Measurements from ENCODE around the gene SLC27A3. TPM values are rescaled to one million over a fixed set of nuclear protein-coding genes. Genes with fewer than 3 reads are reported as not detected.

Gene SLC27A3
- total and polyA plus RNA-seq, 10 of the 15 experiments (the other 5 are each of a cell fraction or from before 2014, with no cell fraction given): 2.6 to 18.1 (median 8.3) TPM

DNA sequence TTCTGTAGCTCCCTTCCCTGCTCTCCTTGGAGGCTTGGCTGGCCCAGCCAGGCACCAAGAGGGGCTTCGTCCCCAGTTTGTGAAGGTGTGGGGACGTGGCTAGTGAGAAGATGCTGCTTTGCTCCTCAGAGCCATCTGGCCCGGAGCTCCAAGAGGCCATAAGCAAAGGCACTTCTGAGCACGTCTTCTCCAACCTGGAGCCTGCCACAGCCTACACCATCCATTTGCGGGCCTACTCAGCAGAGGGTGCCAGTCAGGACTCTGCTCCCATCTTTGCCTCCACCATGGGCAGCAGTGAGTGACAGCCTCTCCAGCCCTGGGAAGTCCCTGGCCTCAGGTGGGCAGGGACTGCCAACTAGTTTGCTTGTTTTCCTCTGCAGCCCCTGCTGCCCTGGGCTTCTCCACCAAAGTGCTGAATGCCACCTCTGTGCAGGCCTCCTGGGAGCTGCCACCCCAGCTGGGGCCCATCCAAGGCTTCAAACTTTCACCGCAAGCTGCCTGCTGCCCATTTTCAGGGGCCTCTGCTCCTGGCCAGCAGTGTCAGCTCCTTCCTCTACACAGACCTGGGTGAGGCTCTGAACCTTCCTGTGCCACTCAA, 25.9 kb downstream of the SLC27A3 start:
- H3K27ac ChIP-seq (ENCODE audit: control insufficient read depth, insufficient read depth): no peak overlapping the region
- WGBS (ENCODE audit: insufficient coverage, insufficient replicate concordance, low lambda C conversion rate, missing lambda C conversion rate): 94% methylated on average over 6 of the region's 6 CpGs
- FAIRE-seq (no peak), DNase-seq (ENCODE audit: low read depth, low spot score) (no peak), ATAC-seq (no peak)
- no peak overlapping the region for H3K9ac ChIP-seq (ENCODE audit: control insufficient read depth, insufficient read depth, low read length)
- H3K9me3 ChIP-seq (replicated peaks; ENCODE audit: control insufficient read depth, insufficient read depth, low read length): no peaks in the 10 kb centered on the region
- TF ChIP-seq POLR2A (IDR thresholded peaks at IDR 0.05; ENCODE audit: low read depth, low read length) (0 out of 2 replicates have a peak, but pooled peaks have one; percentile 14), CBX5 (IDR thresholded peaks at IDR 0.05; ENCODE audit: low read depth) (no peak), EZH2 (IDR thresholded peaks at IDR 0.05; ENCODE audit: borderline replicate concordance, control insufficient read depth, low read depth, low read length) (no peak), NR2C1 (IDR thresholded peaks at IDR 0.05) (no peak)
- peaks cover 3% of the 10 kb centered on the region; the same call in 1 of the 2 replicates for H3K79me2 ChIP-seq (ENCODE audit: control insufficient read depth, insufficient read depth, low read length)
- in situ Hi-C loops (cut with MboI): no loop called here
- intact Hi-C loops (cut with micrococcal nuclease; ENCODE audit: unreplicated experiment): no loop called here
- no TSS peak for BruUV-seq (replicated peaks)
- H3K36me3 ChIP-seq (ENCODE audit: control insufficient read depth in 2 of 2, insufficient read depth in 2 of 2, low read length in 1 of 2): peaks cover 0 to 5% of the 10 kb centered on the region in 2 experiments; a peak in 2 of 4 replicates
- H3K4me2 ChIP-seq (ENCODE audit: control insufficient read depth, insufficient read depth): no peak overlapping the region
- no peak overlapping the region for H2AFZ ChIP-seq (ENCODE audit: control insufficient read depth, low read depth, low read length)
- no peaks in the 10 kb centered on the region for H4K20me1 ChIP-seq (ENCODE audit: control insufficient read depth, insufficient read depth)
- no peak overlapping the region for H3K4me3 ChIP-seq
- ChIA-PET SMC1A (ENCODE audit: uncharacterized antibody, unreplicated experiment) (interaction anchor here (0.6 to 2.5 kb wide), 5 partner anchors 14 to 186 kb away, joined by 3 to 13 read pairs (median 3); partner anchors contain the start of gene RAB13), CTCF (interaction anchor here (0.9 to 1.7 kb wide), 4 partner anchors 16 to 186 kb away, joined by 3 to 9 read pairs (median 4); partner anchors contain the start of genes RAB13 and SLC39A1), POLR2A (interaction anchor here (1.3 kb wide), 1 partner anchor 176 kb away, joined by 6 read pairs; the partner anchor contains the start of gene JTB), RAD21 (ENCODE audit: unreplicated experiment) (interaction anchor here (0.6 to 1.0 kb wide), 2 partner anchors 121 to 422 kb away, joined by 3 read pairs; no protein-coding TSS in a partner anchor)
- H3K4me1 ChIP-seq (ENCODE audit: control insufficient read depth, insufficient read depth, low read length): peaks cover 32% of the 10 kb centered on the region
- H3K27me3 ChIP-seq (replicated peaks in 1 of 2; ENCODE audit: control insufficient read depth in 2 of 2, insufficient read depth in 2 of 2, low read length in 1 of 2): no peaks in the 10 kb centered on the region

All from GM12878 (cell line).